ENCODE measurements around the gene CIT. TPM values are rescaled to one million over a fixed set of nuclear protein-coding genes. Genes with fewer than 3 reads are reported as not detected.

Gene CIT
- total and polyA plus RNA-seq, 9 of the 15 experiments (the other 6 are each of a cell fraction or from before 2014, with no cell fraction given), result 1.1 to 46.7 (median 21.3) TPM

- TF ChIP-seq UBTF (IDR thresholded peaks at IDR 0.05; ENCODE audit: borderline replicate concordance in 1 of 2, low read depth in 2 of 2, low read length in 2 of 2) (peak in 1 of 2 experiments; percentile 74; a peak in 2 of 4 replicates), C11orf30 (IDR thresholded peaks at IDR 0.05; ENCODE audit: low read depth) (peak; percentile 85), ZNF407 (IDR thresholded peaks at IDR 0.05; ENCODE audit: low read depth) (no peak), E2F1 (CRISPR knock-in tag; IDR thresholded peaks at IDR 0.05) (peak; percentile 30; the same call in 1 of the 2 replicates), ZNF175 (CRISPR knock-in tag; IDR thresholded peaks at IDR 0.05; ENCODE audit: low read depth) (no peak), ZBTB9 (CRISPR knock-in tag; IDR thresholded peaks at IDR 0.05) (no peak), ZNF444 (CRISPR knock-in tag; IDR thresholded peaks at IDR 0.05) (no peak), PRMT5 (CRISPR knock-in tag; IDR thresholded peaks at IDR 0.05) (no peak), MCM2 (IDR thresholded peaks at IDR 0.05; ENCODE audit: low read depth) (no peak), HNRNPUL1 (IDR thresholded peaks at IDR 0.05; ENCODE audit: low read length) (no peak), PML (IDR thresholded peaks at IDR 0.05; ENCODE audit: low read length) (peak; percentile 66), TARDBP (IDR thresholded peaks at IDR 0.05) (no peak), FOS (IDR thresholded peaks at IDR 0.05; ENCODE audit: extremely low read depth, insufficient read length) (no peak), SRF (CRISPR knock-in tag; IDR thresholded peaks at IDR 0.05) (0 out of 4 replicates have a peak, but pooled peaks of 1 of the 2 experiments have one; percentile 44), ZNF212 (CRISPR knock-in tag; IDR thresholded peaks at IDR 0.05) (no peak)
Measured at GRCh38 chr12:119667577-119668323, 209.4 kb downstream of the CIT start, which contains the start of gene PRKAB1 (continued).

Data from K562 (cell line).